ENCODE data around the gene RASD1.
A peak's percentile ranks its signal among the peaks of the same experiment; 100 is the strongest.
"Not testable (repeated sequence)": the region's sequence is repeated elsewhere in the genome, so short reads cannot be mapped to it uniquely, and the experiment has no call there.

RASD1 gene

GRCh38 chr17:17497065-17497844 is 1.1 kb upstream of the RASD1 start:
- no peak for DNase-seq (ENCODE audit: low read depth, low spot score)

GRCh38 chr17:17495536-17496188 is 533 bp downstream of the RASD1 start:
- no peak for DNase-seq (ENCODE audit: low read depth, low spot score)

- no peak for DNase-seq (ENCODE audit: low read depth, low spot score)
Measured at GRCh38 chr17:17494870-17495535, 1.2 kb downstream of the RASD1 start.

DNA sequence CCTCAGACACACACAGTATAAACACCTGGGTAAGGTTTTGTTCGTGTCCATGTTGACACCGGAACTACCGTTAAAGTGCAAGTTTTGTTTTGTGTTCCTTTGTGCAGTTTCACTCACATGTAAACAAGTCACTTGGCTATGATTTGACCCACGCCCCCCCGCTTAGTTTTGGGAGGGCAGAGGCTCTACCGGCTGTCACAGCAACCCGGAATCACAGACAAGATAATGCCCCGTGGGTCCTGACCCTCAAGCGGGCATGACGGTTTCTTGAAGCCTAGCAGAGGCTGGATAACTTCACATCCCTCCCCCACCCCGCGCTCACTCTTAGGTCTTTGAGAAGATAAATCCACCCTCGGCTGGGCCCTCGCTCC is 1.7 kb downstream of the RASD1 start:
- no peak for DNase-seq (ENCODE audit: low read depth, low spot score)

GRCh38 chr17:17493986-17494466 is 2.2 kb downstream of the RASD1 start:
- no peak for DNase-seq (ENCODE audit: low read depth, low spot score)

- DNase-seq (ENCODE audit: low read depth, low spot score): no peak
Measured at GRCh38 chr17:17493249-17493985, 2.8 kb downstream of the RASD1 start.

DNA sequence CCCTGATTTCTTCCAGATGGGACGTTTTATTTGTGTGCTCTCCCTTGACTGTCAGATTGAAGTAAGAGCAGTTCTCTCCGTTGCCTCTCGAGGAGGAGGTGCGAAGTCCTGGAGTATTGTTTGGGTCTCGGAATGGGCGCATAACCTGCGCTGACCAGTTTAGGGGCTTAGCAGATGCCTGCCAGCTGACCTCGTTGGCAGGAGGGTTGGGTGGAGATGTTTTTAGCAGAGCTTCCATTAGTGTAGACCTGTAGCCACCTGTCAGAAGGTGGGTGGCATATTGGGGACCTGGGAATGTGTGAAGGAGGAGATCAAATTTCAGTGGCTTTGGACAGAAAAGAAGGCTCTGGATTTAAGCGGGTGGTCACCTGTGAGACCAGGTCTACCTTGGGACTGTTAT is 3.6 kb downstream of the RASD1 start:
- no peak for DNase-seq (ENCODE audit: low read depth, low spot score)

GRCh38 chr17:17492085-17492484 is 4.1 kb downstream of the RASD1 start:
- DNase-seq (ENCODE audit: low read depth, low spot score): no peak

DNA sequence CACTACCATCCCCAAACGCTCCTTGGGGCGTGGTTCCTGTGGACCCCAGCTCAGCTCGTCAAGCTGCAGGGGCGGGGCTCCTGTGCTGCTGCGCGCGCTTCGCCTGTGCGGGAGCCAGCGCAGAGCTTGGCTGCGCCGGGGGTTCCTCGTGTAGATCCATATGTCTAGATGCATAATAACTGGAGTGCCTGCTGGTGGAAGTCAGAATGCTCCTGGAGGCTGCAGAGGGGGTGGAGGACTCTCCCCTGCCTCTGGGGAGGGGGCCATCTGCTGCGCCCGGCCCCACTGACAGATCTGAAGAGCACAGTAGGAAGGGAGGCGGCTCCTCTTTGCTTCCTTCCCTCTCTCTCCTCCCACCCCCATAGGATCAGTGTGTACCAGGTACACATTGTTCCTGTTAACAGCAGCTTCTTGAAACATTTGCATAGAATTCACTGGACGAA is 4.6 kb downstream of the RASD1 start:
- no peak for DNase-seq (ENCODE audit: low read depth, low spot score)

DNA sequence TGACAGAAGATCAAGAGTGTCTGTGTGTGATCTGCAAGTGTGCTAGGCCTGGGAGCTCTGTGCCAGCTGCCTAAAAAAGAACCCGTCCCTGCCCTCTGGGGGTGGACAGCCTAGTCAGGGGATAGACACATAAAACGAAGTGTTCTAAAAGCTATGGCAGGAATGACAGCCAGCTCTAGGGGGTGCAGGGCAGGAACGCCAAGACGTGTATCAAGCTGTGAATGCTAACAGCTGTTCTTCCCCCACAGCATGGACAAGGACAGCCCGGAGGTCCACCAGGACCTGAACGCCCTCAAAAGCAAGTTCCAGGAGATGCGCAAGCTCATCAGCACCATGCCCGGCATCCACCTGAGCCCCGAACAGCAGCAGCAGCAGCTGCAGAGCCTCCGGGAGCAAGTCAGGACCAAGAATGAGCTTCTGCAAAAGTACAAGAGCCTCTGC is 5.1 kb downstream of the RASD1 start:
- DNase-seq (ENCODE audit: low read depth, low spot score): no peak

DNA sequence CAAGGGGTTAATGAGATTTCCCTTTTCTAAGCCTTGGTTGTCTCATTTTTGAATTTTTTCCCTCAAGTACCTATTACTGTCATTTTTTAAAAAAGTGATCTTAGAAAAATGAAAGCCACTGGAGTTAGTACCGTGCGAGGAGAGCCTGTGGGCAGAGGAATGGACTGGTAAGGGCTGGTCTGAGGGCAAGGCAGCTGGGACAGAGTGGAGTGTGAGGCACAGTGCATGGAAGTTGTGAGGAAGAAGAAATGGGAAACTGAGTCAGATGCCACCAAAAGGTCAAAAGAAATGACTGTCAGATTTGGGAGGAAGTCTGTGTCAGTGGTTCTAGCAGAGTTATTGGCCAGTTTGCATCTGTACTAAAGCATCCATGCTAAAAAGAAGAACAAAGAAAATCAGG is 8.2 kb downstream of the RASD1 start:
- no peak for DNase-seq (ENCODE audit: low read depth, low spot score)

DNA sequence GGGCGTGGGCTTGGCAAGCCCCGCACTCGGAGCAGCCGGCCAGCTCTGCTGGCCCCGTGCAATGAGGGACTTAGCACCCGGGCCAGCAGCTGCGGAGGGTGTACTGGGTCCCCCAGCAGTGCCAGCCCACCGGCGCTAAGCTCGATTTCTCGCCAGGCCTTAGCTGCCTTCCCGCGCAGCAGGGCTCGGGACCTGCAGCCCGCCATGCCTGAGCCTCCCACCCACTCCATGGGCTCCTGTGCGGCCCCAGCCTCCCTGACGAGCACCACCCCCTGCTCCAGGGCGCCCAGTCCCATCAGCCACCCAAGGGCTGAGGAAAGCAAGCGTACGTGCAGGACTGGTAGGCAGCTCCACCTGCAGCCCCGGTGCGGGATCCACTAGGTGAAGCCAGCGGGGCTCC is 9.8 kb downstream of the RASD1 start:
- DNase-seq (ENCODE audit: low read depth, low spot score): not testable (repeated sequence)

DNA sequence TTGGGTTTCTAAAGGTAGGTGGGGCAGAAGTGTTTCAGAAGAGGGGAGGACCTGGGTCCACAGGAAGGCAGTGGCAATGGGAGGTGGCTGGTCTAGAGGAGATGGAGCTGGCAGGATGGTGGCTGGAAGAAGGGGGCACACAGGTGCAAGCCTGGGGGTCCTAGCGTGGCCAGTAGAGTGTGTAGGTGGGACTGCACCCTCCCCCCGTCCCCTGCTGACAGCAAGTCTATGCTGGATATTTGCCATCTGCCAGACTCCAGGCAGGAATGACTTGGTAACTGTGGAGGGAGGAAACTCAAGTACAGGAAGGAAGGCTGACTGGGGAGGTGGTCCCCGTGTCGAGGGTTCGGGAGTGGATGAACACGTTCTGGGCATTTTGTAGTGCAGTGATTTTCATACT is 10.8 kb downstream of the RASD1 start:
- DNase-seq (ENCODE audit: low read depth, low spot score): no peak

DNA sequence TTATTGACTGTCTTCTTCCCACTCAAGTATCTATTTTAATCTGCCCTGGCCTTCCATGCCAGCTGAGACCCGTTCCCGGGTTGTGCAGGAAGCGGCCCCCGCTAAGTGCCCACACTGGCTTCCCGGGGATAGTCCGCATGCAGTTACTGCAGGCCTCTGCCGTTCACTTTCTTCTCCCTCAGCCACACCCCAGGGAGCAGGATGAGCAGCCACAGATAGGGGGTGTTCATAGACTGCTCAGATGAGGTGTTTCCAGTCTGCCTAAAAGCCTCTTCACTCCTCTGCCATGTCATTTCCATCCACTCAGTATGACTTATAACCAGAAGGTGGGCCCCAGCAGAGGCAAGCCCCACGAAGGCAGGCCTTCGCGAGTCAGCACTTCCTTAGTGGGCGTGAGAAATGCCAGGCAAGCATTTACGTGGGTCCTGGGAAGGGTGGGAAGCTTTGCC is 11.7 kb downstream of the RASD1 start:
- DNase-seq (ENCODE audit: low read depth, low spot score): no peak

GRCh38 chr17:17481860-17482259 is 14.3 kb downstream of the RASD1 start:
- DNase-seq (ENCODE audit: low read depth, low spot score): no peak

- no peak for DNase-seq (ENCODE audit: low read depth, low spot score)
Measured at GRCh38 chr17:17480593-17481148, 15.5 kb downstream of the RASD1 start.

- no peak for DNase-seq (ENCODE audit: low read depth, low spot score)
Measured at GRCh38 chr17:17479209-17479608, 17.0 kb downstream of the RASD1 start.

DNA sequence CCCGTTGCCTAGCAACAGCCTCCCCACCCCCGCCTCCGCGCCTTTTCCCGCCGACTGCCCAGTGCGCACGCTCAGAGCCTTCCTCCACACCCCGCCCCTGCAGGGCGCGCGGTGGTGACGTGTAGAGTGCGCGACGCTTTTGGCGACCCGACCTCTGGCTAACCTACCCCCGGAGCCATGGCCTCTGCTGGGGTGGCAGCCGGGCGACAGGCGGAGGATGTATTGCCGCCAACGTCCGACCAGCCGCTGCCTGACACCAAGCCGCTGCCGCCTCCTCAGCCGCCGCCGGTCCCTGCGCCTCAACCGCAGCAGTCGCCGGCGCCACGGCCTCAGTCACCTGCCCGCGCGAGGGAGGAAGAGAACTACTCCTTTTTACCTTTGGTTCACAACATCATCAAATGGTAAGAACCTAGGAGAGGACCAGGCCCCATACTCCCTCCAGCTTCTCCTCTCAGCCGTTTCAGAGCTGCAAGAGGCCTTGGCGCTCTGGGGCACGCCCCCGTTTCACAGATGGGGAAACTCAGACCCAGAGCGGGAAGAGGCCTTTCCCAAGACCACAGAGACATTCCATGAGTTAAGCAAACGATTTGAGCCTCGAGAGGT is 19.2 kb downstream of the RASD1 start, which contains the start of gene MED9:
MED9 (plus strand) TSS at position 136 of the 603 bp plus-strand sequence; CDS start at position 178, 42 bp downstream.
- DNase-seq (ENCODE audit: low read depth, low spot score): peak; percentile 67

DNA sequence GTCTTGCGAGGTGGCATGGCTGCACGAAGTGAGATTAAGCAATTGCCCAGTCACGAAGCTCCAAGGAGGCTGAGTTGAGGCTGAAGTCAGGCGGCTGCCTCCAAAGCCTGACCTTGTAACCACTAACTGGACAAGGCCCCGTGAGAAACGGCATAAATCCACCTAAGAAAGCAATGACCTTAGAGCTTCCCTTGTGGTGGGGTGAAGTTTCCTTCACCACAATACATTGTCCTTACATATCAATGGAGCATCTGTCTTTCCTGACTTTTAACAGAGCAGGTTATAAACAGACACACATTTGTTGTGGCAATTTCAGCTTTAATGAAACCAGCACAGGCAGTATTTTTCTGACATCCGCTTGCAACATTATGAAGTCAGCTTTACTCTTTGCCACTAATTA is 21.9 kb downstream of the RASD1 start:
- DNase-seq (ENCODE audit: low read depth, low spot score): no peak

DNA sequence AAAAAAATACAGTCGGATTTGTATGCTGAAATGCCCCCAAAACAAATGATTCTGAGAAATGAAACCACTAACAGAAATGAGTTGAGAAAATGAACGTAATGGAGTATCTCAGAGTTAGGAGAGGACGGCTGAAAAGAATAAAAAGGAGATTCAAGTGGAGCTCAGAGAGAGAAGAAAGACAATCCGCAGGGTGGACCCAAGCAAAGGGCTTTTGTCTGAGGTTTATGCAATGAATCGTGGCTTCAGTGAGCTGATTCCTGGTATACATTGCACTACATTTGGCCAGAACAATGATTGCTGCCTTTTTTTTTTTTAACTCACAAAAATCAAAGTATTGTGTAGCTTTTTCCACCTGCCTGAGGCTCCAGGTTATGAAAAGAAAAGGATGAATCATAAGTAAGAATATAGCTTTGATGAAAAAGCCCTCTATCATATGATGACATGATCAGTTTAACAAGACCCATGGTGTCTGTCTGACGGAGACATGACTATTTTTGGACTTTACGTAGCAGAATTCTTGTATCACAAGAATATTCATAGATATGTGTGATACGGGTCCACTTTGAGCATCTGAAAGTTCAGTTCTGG is 23.8 kb downstream of the RASD1 start:
- no peak for DNase-seq (ENCODE audit: low read depth, low spot score)

GRCh38 chr17:17469996-17470395 is 26.2 kb downstream of the RASD1 start:
- DNase-seq (ENCODE audit: low read depth, low spot score): no peak

Data from iPS DF 19.7 (cell line).